Lower leg skin (tissue), 4 donors: ENCODE results near the gene SVEP1. TPM values are rescaled to one million over a fixed set of nuclear protein-coding genes. Genes with fewer than 3 reads are reported as not detected.

ENCODE experiments used
- DNase-seq, 2 donors: peaks; one replicate each; pipeline ENCODE4 v3.0.0-alpha.2; 2019; ENCODE audit warnings: low spot score in 2 of 2
- H3K4me3 ChIP-seq: fragments of 200-600 bp; sonication (generic); 2 replicates; pipeline ENCODE4 v1.5.1; 2017; ENCODE audit warnings: mild to moderate bottlenecking, low read depth; ENCODE audit not compliant: poor library complexity, severe bottlenecking
- CTCF ChIP-seq, 3 donors: fragments of 450-650 bp; IDR thresholded peaks; one replicate each; pipeline ENCODE4 v1.5.1; 2016; ENCODE audit warnings: antibody characterized with exemption in 3 of 3, mild to moderate bottlenecking in 3 of 3, moderate library complexity in 2 of 3
- POLR2A ChIP-seq, 2 donors: fragments of 450-650 bp; IDR thresholded peaks; one replicate each; pipeline ENCODE4 v1.6.1; 2016 to 2017; ENCODE audit warnings: antibody characterized with exemption in 2 of 2, mild to moderate bottlenecking in 1 of 2, moderate library complexity in 1 of 2
- WGBS, 2 donors: methylation state at CpG; one replicate each; pipeline ENCODE4 v1.1.5; 2018; 5-methylcytosine and 5-hydroxymethylcytosine counted together
- intact Hi-C: fragments of 100-400 bp; cut with DNase I; formaldehyde crosslinking; loops from one replicate; pipeline ENCODE4 v1.15.0; 2023; ENCODE audit warnings: low total_unique reads
- total RNA-seq, 4 donors: library from RNA; depleted of rRNA; stranded (reverse); fragments of >200 nt; gene quantifications; one replicate each; pipeline ENCODE4 v1.1.0, GENCODE V29; 2016

Gene SVEP1
- total RNA-seq, 4 donors from 2014 or later, result 11.1 to 39.0 (median 14.7) TPM

- intact Hi-C loops, result loop anchor here (5.0 kb wide), 1 partner anchor 102 kb away; no protein-coding TSS in a partner anchor
- TF ChIP-seq POLR2A (IDR thresholded peaks at IDR 0.05), result no peak
- TF ChIP-seq CTCF (IDR thresholded peaks at IDR 0.05), result no peak
- DNase-seq, result no peak
- no peak overlapping the region for H3K4me3 ChIP-seq
- 75 to 88% methylated on average over 5 of the region's 5 CpGs for WGBS, 2 donors
Observed at GRCh38 chr9:110479481-110479880, 100.1 kb downstream of the SVEP1 start.

- TF ChIP-seq CTCF (IDR thresholded peaks at IDR 0.05), result no peak
- TF ChIP-seq POLR2A (IDR thresholded peaks at IDR 0.05), result no peak
- no peak overlapping the region for H3K4me3 ChIP-seq
- intact Hi-C loops, result loop anchor here (5.0 kb wide), 1 partner anchor 99 kb away; no protein-coding TSS in a partner anchor
- 43 to 45% methylated on average over 3 of the region's 3 CpGs for WGBS, 2 donors
- no peak for DNase-seq
Observed at GRCh38 chr9:110476251-110476650, 103.3 kb downstream of the SVEP1 start.

- TF ChIP-seq POLR2A (IDR thresholded peaks at IDR 0.05) (no peak), CTCF (IDR thresholded peaks at IDR 0.05) (no peak)
- H3K4me3 ChIP-seq, result no peak overlapping the region
- DNase-seq, result no peak
- intact Hi-C loops, result no loop called here
- 86 to 87% methylated on average over 6 of the region's 6 CpGs for WGBS, 2 donors
Observed at GRCh38 chr9:110472111-110472510, 107.4 kb downstream of the SVEP1 start.

GRCh38 chr9:110468950-110469349 is 110.6 kb downstream of the SVEP1 start:
- DNase-seq, result no peak
- 54 to 60% methylated on average over 5 of the region's 5 CpGs for WGBS, 2 donors
- TF ChIP-seq CTCF (IDR thresholded peaks at IDR 0.05) (no peak), POLR2A (IDR thresholded peaks at IDR 0.05) (no peak)
- intact Hi-C loops, result no loop called here
- no peak overlapping the region for H3K4me3 ChIP-seq

- no peak for DNase-seq
- TF ChIP-seq POLR2A (IDR thresholded peaks at IDR 0.05) (no peak), CTCF (IDR thresholded peaks at IDR 0.05) (no peak)
- intact Hi-C loops, result no loop called here
- H3K4me3 ChIP-seq, result no peak overlapping the region
- 90 to 92% methylated on average over 3 of the region's 3 CpGs for WGBS, 2 donors
Observed at GRCh38 chr9:110465190-110465589, 114.4 kb downstream of the SVEP1 start.

- TF ChIP-seq POLR2A (IDR thresholded peaks at IDR 0.05) (no peak), CTCF (IDR thresholded peaks at IDR 0.05) (no peak)
- no peak for DNase-seq
- intact Hi-C loops, result no loop called here
- H3K4me3 ChIP-seq, result no peak overlapping the region
- WGBS, 2 donors, result 69 to 93% methylated on average over 1 of the region's 1 CpG
Observed at GRCh38 chr9:110464321-110464720, 115.2 kb downstream of the SVEP1 start.
